Body of pancreas (tissue), 4 donors: Measurements from ENCODE around the gene CHN1.

Source experiments
- CTCF ChIP-seq, 7 experiments: fragments of 450-650 bp in 4 of 7; fragments of 200-600 bp in 3 of 7; sonication (generic) in 3 of 7; IDR thresholded peaks; one replicate each; pipeline ENCODE4 v1.5.1; 2016 to 2019; ENCODE audit warnings: antibody characterized with exemption in 7 of 7
- POLR2A ChIP-seq, 3 donors: fragments of 450-650 bp; IDR thresholded peaks; one replicate each; pipeline ENCODE4 v1.6.1; 2016; ENCODE audit warnings: antibody characterized with exemption in 3 of 3, mild to moderate bottlenecking in 2 of 3

GRCh38 chr2:175025233-175025632, 20.1 kb upstream of the CHN1 start:
- no peak for TF ChIP-seq CTCF (IDR thresholded peaks at IDR 0.05)
- TF ChIP-seq POLR2A (IDR thresholded peaks at IDR 0.05): no peak
